Upper lobe of left lung (tissue), 6 donors: Measurements from ENCODE around the gene PCDHA13. TPM values are rescaled to one million over a fixed set of nuclear protein-coding genes. Genes with fewer than 3 reads are reported as not detected.
"Not testable (repeated sequence)": the region's sequence is repeated elsewhere in the genome, so short reads cannot be mapped to it uniquely, and the experiment has no call there.

Source experiments
- ATAC-seq, 2 donors: fragments of 200-7000 bp; cut with Tn5 transposase; one replicate each; pipeline ENCODE4 v1.9.1; 2022; ENCODE audit warnings: mild to moderate bottlenecking in 2 of 2, moderate library complexity in 2 of 2; ENCODE audit not compliant: low FRiP score in 2 of 2
- DNase-seq, 2 donors: peaks; one replicate each; pipeline ENCODE4 v3.0.0-alpha.2; 2019 to 2020
- H3K27ac ChIP-seq, 4 donors: fragments of 200-600 bp; sonication (generic); one replicate each; pipeline ENCODE4 v1.5.1; 2016 to 2019
- H3K27me3 ChIP-seq, 4 donors: fragments of 200-600 bp; sonication (generic); one replicate each; pipeline ENCODE4 v1.5.1; 2017 to 2019
- H3K36me3 ChIP-seq, 4 donors: fragments of 200-600 bp; sonication (generic); one replicate each; pipeline ENCODE4 v1.5.1; 2016 to 2019
- H3K4me1 ChIP-seq, 4 donors: fragments of 200-600 bp; sonication (generic); one replicate each; pipeline ENCODE4 v1.5.1; 2018 to 2019
- H3K4me3 ChIP-seq, 4 donors: fragments of 200-600 bp; sonication (generic); one replicate each; pipeline ENCODE4 v1.5.1; 2017 to 2019; ENCODE audit warnings: mild to moderate bottlenecking in 2 of 4, moderate library complexity in 1 of 4
- H3K9me3 ChIP-seq, 4 donors: fragments of 200-600 bp; sonication (generic); one replicate each; pipeline ENCODE4 v1.5.1; 2018 to 2019
- EP300 ChIP-seq, 4 donors: sonication (generic); formaldehyde crosslinking; IDR thresholded peaks; one replicate each; pipeline ENCODE4 v1.5.1; 2017; ENCODE audit warnings: antibody characterized with exemption in 4 of 4, control low read depth in 2 of 4
- POLR2A ChIP-seq, 4 donors: fragments of 450-650 bp; IDR thresholded peaks; one replicate each; pipeline ENCODE4 v1.5.1; 2016 to 2017; ENCODE audit warnings: antibody characterized with exemption in 4 of 4, mild to moderate bottlenecking in 2 of 4
- POLR2AphosphoS5 ChIP-seq, 2 donors: sonication (generic); formaldehyde crosslinking; IDR thresholded peaks; one replicate each; pipeline ENCODE4 v1.5.1; 2017; ENCODE audit warnings: antibody characterized with exemption in 2 of 2
- WGBS, 2 donors: methylation state at CpG; one replicate each; pipeline ENCODE4 v1.1.5; 2017 to 2018; 5-methylcytosine and 5-hydroxymethylcytosine counted together
- total RNA-seq, 6 donors: library from RNA; depleted of rRNA in 4 of 6; stranded (reverse); fragments of >200 nt in 4 of 6; gene quantifications; one replicate each; pipeline versions ENCODE4 v1.1.0 to v1.2.1, GENCODE V29; 2016 to 2021
- TF ChIP-seq, protein P1 (sequence below), 6 experiments: fragments of 450-650 bp in 4 of 6; fragments of 200-600 bp in 2 of 6; sonication (generic) in 2 of 6; IDR thresholded peaks; one replicate each; pipeline ENCODE4 v1.5.1; 2016 to 2019; ENCODE audit warnings: antibody characterized with exemption in 6 of 6
- donor health status: DM: no; HTN: no; CAD: no; lungs with moderate emphysema.
- donor health status: DM: no; HTN: yes; CAD: no; lungs with severe emphysema.

PCDHA13 gene
- total RNA-seq, 6 donors from 2014 or later = 0.44 to 5.2 (median 1.2) TPM

DNA sequence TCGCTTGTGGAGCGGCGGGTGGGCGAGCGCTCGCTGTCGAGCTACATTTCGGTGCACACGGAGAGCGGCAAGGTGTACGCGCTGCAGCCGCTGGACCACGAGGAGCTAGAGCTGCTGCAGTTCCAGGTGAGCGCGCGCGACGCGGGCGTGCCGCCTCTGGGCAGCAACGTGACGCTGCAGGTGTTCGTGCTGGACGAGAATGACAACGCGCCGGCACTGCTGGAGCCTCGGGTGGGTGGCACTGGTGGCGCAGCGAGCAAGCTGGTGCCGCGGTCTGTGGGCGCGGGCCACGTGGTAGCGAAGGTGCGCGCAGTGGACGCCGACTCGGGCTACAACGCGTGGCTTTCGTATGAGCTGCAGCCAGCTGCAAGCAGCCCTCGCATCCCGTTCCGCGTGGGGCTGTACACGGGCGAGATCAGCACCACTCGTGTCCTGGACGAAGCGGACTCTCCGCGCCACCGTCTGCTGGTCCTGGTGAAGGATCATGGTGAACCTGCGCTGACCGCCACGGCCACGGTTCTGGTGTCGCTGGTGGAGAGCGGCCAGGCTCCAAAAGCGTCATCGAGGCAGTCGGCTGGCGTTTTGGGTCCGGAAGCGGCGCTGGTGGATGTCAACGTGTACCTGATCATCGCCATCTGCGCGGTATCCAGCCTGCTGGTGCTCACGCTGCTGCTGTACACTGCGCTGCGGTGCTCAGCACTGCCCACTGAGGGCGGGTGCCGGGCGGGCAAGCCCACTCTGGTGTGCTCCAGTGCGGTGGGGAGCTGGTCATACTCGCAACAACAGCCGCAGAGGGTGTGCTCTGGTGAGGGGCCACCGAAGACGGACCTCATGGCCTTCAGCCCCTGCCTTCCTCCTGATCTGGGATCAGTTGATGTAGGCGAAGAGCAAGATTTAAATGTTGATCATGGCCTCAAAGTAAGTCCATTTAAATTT lies 38.9 kb upstream of the PCDHA13 start:
- Histone ChIP-seq H3K36me3 (no peaks in the 10 kb centered on the region), H3K4me1 (no peaks in the 10 kb centered on the region), H3K27me3 (no peaks in the 10 kb centered on the region), H3K27ac (no peak overlapping the region), H3K4me3 (no peak overlapping the region), H3K9me3 (peaks cover 0 to 31% (median 25%) of the 10 kb centered on the region in 4 donors)
- DNase-seq (peak in 1 of 2 donors; percentile 79), ATAC-seq (no peak)
- no peak for TF ChIP-seq POLR2AphosphoS5 (IDR thresholded peaks at IDR 0.05)
- no peak for TF ChIP-seq POLR2A (IDR thresholded peaks at IDR 0.05)
- TF ChIP-seq EP300 (IDR thresholded peaks at IDR 0.05) = no peak
- TF ChIP-seq, protein P1, sequence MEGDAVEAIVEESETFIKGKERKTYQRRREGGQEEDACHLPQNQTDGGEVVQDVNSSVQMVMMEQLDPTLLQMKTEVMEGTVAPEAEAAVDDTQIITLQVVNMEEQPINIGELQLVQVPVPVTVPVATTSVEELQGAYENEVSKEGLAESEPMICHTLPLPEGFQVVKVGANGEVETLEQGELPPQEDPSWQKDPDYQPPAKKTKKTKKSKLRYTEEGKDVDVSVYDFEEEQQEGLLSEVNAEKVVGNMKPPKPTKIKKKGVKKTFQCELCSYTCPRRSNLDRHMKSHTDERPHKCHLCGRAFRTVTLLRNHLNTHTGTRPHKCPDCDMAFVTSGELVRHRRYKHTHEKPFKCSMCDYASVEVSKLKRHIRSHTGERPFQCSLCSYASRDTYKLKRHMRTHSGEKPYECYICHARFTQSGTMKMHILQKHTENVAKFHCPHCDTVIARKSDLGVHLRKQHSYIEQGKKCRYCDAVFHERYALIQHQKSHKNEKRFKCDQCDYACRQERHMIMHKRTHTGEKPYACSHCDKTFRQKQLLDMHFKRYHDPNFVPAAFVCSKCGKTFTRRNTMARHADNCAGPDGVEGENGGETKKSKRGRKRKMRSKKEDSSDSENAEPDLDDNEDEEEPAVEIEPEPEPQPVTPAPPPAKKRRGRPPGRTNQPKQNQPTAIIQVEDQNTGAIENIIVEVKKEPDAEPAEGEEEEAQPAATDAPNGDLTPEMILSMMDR (IDR thresholded peaks at IDR 0.05) = no peak
- WGBS, 2 donors = 48 to 66% methylated on average over 11 to 75 of the region's 87 CpGs

DNA sequence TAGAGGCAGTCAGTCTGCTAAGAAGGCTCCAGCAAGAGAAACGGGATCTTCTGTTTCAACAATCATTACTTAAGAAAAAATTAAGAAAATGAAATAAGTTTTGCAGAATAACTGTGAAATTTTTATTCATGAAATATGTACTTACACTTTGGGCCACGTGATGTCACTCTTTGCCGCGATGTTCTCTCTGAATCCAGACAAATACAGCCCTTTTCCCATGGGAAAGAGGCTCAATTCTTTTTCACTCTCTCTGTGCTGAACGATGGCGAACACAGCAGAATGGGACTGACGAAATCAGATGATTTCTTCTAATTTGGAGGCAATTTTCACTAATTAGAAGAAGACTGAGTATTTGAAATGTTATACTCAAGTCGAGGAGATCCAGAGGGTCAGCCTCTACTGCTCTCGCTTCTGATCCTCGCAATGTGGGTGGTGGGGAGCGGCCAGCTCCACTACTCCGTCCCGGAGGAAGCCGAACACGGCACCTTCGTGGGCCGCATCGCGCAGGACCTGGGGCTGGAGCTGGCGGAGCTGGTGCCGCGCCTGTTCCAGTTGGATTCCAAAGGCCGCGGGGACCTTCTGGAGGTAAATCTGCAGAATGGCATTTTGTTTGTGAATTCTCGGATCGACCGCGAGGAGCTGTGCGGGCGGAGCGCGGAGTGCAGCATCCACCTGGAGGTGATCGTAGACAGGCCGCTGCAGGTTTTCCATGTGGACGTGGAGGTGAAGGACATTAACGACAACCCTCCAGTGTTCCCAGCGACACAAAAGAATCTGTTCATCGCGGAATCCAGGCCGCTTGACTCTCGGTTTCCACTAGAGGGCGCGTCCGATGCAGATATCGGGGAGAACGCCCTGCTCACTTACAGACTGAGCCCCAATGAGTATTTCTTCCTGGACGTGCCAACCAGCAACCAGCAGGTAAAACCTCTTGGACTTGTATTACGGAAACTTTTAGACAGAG lies 33.5 kb upstream of the PCDHA13 start, which contains the start of gene PCDHA9:
PCDHA9 (plus strand) TSS at position 244 of the 964 bp plus-strand sequence; CDS start at position 358, 114 bp downstream.
- ATAC-seq, H3K27me3 ChIP-seq, H3K4me1 ChIP-seq, H3K27ac ChIP-seq, H3K36me3 ChIP-seq: not testable (repeated sequence)
- peaks cover 0 to 27% (median 24%) of the 10 kb centered on the region in 4 donors for H3K9me3 ChIP-seq
- H3K4me3 ChIP-seq = peak within 1 kb of the TSS in 1 of 4 donors; percentile 5
- peak in 1 of 2 donors; percentile 65 for DNase-seq
- WGBS, 2 donors = 29 to 36% methylated on average over 11 to 37 of the region's 48 CpGs

DNA sequence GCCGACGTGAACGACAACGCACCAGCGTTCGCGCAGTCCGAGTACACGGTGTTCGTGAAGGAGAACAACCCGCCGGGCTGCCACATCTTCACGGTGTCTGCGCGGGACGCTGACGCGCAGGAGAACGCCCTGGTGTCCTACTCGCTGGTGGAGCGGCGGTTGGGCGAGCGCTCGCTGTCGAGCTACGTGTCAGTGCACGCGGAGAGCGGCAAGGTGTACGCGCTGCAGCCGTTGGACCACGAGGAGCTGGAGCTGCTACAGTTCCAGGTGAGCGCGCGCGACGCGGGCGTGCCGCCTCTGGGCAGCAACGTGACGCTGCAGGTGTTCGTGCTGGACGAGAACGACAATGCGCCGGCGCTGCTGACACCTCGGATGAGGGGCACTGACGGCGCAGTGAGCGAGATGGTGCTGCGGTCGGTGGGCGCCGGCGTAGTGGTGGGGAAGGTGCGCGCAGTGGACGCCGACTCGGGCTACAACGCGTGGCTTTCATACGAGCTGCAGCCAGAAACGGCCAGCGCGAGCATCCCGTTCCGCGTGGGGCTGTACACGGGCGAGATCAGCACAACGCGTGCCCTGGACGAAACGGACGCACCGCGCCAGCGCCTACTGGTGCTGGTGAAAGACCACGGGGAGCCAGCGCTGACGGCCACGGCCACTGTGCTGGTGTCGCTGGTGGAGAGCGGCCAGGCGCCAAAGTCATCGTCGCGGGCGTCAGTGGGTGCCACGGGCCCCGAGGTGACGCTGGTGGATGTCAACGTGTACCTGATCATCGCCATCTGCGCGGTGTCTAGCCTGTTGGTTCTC lies 31.9 kb upstream of the PCDHA13 start:
- peak in 1 of 2 donors; percentile 80 for DNase-seq
- WGBS, 2 donors = 52 to 58% methylated on average over 44 to 96 of the region's 101 CpGs
- not testable (repeated sequence) for H3K27ac ChIP-seq, H3K4me3 ChIP-seq, H3K4me1 ChIP-seq, H3K27me3 ChIP-seq, H3K36me3 ChIP-seq, ATAC-seq
- H3K9me3 ChIP-seq = peaks cover 0 to 24% (median 20%) of the 10 kb centered on the region in 4 donors

DNA sequence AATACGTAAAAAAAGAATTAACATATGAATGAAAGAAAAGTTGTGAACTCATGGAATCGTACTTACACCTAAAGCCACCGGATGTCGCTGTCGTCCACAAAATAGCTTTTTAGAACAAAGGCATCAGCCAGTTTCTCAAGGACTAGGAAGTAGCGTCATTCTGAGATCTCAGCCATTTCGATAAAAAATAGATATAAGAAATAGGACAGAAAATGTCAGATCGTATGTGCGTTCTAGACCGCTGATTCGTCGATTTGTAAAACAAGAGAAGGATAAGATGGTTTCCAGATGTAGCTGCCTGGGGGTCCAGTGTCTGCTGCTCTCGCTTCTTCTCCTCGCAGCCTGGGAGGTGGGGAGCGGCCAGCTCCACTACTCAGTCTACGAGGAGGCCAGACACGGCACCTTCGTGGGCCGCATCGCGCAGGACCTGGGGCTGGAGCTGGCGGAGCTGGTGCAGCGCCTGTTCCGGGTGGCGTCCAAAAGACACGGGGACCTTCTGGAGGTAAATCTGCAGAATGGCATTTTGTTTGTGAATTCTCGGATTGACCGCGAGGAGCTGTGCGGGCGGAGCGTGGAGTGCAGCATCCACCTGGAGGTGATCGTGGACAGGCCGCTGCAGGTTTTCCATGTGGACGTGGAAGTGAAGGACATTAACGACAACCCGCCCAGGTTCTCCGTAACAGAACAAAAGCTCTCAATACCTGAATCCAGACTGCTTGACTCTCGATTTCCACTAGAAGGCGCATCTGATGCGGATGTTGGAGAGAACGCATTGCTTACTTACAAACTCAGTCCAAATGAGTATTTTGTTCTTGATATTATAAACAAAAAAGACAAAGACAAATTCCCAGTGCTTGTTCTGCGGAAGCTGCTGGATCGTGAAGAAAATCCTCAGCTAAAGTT lies 25.9 kb upstream of the PCDHA13 start, which contains the start of gene PCDHA10:
PCDHA10 (plus strand) TSS at position 126 of the 903 bp plus-strand sequence; CDS start at position 278, 152 bp downstream.
- H3K9me3 ChIP-seq = peaks cover 0 to 31% (median 25%) of the 10 kb centered on the region in 4 donors
- TF ChIP-seq POLR2A (IDR thresholded peaks at IDR 0.05) = no peak
- TF ChIP-seq, protein P1 (IDR thresholded peaks at IDR 0.05) = peak in 3 of 6 experiments; percentile 6 to 29 (median 12)
- DNase-seq (peak in 1 of 2 donors; percentile 59), ATAC-seq (no peak)
- WGBS, 2 donors = 22 to 23% methylated on average over 30 to 44 of the region's 44 CpGs
- H3K4me3 ChIP-seq = peak within 1 kb of the TSS in 3 of 4 donors; percentile 33 to 35 (median 34)
- no peaks in the 10 kb centered on the region for H3K27me3 ChIP-seq
- H3K27ac ChIP-seq = peak within 1 kb of the TSS in 1 of 4 donors; percentile 56
- no peaks in the 10 kb centered on the region for H3K36me3 ChIP-seq
- H3K4me1 ChIP-seq = no peaks in the 10 kb centered on the region
